Measurements from ENCODE around the gene BRDT.

The BRDT gene

GRCh38 chr1:91949356-91949699 lies at the start of gene BRDT:
TSS of gene BRDT (plus strand) at chr1:91949401. CDS start at chr1:91962755, 13,354 bp downstream.
- DNase-seq, result no peak

DNA sequence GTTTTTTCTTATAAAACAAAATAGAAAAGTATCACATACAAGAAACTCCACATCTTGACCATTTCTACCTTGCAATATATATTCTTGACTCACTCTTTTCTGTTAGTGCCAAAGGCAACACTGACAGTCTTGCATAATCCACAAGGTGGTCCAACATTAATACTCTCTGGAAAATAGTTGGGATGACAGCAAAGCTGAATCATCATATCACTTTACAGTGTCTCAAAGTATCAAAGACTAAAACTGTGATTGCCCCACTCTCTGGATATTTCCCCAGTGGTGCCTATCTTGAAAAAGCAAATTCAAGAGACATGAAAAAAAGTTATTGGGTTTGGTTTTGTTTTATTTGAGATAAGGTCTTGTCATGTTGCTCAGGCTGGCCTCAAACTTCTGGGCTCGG lies 48.6 kb upstream of the BRDT start:
- DNase-seq, result no peak

GRCh38 chr1:91901231-91901630 lies 48.0 kb upstream of the BRDT start:
- no peak for DNase-seq

GRCh38 chr1:91912266-91912665 lies 36.9 kb upstream of the BRDT start:
- no peak for DNase-seq

DNA sequence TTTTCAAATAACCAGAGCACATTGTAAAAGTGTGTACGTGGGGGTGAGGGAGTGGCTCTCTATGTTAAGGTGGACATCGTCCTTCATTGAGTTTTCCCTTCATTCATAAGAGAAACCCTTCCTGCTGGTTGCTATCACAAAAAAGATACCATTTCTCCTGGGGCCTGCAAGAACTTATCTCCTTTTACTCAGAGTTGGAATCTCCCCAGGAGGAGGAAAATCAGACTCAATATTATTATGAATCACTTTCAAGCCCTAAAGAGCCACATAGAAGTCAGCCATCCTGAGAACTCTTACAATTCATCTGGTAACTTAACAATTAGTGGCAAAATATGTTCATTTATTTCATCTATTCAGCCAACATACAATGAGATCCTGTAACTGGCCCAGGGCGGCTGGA lies 36.2 kb upstream of the BRDT start:
- no peak for DNase-seq

- DNase-seq, result no peak
Observed at GRCh38 chr1:91916046-91916445, 33.2 kb upstream of the BRDT start.

DNA sequence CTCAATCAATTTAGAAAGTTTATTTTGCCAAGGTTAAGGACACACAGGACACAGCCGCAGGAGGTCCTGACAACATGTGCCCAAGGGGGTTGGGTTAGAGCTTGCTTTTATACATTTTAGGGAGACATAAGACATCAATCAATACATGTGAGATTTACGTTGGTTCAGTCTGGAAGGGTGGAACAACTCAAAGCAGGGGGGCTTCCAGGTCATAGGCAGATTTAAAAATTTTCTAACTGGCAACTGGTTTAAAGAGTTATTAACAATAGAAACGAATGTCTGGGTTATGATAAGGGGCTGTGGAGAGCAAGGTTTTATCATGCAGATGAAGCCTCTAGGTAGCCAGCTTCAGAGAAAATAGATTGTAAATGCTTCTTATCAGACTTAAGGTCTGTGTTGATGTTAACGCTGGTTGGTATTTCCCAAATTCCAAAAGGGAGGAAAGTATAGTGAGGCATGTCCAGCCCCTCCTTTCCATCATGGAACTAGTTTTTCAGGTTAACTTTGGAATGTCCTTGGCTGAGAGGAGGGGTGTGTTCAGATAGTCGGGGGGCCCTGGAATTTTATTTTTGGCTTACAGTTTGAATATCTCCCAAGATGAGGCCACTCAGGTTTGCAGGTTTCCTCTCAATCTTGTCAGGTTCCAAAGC lies 32.3 kb upstream of the BRDT start:
- DNase-seq, result no peak

DNA sequence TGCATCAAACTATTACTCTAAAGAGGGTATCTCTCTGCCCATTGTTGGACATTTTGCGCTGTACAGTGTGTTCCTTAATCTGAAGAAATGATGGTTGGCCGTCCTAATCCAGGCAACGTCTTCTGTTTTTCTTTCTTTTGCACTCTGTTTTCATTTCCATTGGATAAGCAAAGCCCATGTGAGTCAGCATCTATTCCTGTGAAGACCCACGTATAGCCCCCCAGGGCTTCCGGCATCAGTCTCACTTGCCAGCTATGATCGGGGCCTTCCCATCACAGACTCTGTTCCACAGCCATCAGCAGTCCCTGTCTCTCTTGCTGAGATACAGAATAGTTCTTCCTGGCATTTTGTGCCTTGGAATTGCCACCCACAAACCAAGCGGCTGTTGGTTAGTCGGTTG lies 29.2 kb upstream of the BRDT start:
- DNase-seq, result no peak

DNA sequence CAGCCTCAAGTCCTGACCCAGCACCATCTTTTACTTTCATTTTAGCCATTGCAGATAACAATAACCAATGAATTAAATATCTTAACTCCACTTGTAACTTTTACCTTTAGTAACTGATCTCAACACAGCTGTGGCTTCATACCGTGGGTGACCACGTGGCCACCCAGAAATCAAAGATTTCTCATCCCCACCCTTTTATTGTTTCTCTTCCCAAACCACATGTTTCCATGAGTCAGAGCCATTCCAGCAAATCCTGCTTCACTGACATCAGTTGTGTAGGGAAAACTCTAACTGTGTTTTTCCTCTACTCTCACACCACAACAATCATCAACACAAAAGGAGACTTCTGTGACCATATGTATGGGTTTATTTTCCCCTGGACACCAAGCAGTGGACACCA lies 25.1 kb upstream of the BRDT start:
- DNase-seq, result no peak

- DNase-seq, result no peak
Observed at GRCh38 chr1:91925644-91926435, 23.4 kb upstream of the BRDT start.

DNA sequence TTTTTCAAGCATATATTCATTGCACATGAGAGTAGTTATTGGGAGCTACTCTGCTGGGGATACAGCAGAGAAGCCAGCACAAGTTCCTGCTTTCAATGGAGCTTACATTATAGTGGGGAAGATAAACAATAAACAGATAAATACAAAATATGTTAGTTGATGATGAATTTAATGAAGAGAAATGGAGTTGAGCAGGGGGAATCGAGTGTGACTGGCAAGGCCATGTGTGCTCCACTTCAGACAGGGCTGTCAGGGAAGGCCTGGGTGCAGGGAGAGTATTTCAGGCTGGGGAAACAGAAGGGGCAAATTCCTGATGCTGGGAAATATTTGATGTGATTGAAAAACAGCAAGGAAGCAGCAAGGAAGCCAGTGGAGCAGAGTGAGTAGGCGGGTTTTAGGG lies 21.2 kb upstream of the BRDT start:
- no peak for DNase-seq

DNA sequence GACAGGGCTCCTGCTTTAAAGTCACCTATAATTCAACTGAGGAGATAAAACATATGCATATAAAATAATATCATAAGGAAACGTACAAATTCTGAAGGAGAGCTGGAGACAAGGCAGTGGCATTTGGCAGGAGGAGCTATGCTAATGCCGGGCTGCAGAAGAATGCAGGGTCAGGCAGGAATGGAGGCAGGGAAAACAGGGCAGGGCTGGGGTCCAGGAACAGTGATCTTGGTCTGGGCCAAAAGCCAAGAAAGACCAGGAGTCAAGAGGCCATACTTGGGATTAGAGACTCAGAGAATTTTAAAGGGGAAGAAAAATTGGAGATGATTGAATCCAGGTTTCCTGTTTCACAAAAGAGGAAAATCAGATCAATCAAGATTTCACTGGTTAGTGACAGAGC lies 20.0 kb upstream of the BRDT start:
- DNase-seq, result no peak

- DNase-seq, result no peak
Observed at GRCh38 chr1:91937613-91938012, 11.6 kb upstream of the BRDT start.

- no peak for DNase-seq
Observed at GRCh38 chr1:91940496-91940895, 8.7 kb upstream of the BRDT start.

GRCh38 chr1:91944087-91944486 lies 5.1 kb upstream of the BRDT start:
- DNase-seq, result no peak

GRCh38 chr1:91948097-91948496 lies 1.1 kb upstream of the BRDT start:
- no peak for DNase-seq

- no peak for DNase-seq
Observed at GRCh38 chr1:91948501-91949355, 473 bp upstream of the BRDT start.

- DNase-seq, result no peak
Observed at GRCh38 chr1:91952187-91952586, 3.0 kb downstream of the BRDT start.

- no peak for DNase-seq
Observed at GRCh38 chr1:91958926-91959325, 9.7 kb downstream of the BRDT start.

GRCh38 chr1:91968334-91968733 lies 19.1 kb downstream of the BRDT start:
- no peak for DNase-seq

DNA sequence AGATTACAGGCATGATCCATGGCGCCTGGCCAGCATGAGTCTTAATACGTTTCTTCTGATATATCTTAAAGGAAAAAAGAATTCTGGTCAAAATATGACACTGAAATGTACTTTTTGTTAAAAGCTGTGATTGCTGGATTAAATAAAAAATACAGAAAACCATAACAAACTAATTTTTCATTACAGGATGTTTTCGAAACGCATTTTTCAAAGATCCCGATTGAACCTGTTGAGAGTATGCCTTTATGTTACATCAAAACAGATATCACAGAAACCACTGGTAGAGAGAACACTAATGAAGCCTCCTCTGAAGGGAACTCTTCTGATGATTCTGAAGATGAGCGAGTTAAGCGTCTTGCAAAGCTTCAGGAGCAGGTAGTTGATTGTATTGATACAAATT lies 30.2 kb downstream of the BRDT start:
- DNase-seq, result no peak

DNA sequence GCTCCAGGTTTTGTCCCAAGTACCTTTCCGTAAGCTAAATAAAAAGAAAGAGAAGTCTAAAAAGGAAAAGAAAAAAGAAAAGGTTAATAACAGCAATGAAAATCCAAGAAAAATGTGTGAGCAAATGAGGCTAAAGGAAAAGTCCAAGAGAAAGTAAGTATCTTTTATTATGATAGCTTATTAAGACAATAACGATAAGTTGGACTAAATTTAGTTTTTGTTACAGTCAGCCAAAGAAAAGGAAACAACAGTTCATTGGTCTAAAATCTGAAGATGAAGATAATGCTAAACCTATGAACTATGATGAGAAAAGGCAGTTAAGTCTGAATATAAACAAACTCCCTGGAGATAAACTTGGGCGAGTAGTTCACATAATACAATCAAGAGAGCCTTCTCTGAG lies 31.5 kb downstream of the BRDT start:
- no peak for DNase-seq

DNA sequence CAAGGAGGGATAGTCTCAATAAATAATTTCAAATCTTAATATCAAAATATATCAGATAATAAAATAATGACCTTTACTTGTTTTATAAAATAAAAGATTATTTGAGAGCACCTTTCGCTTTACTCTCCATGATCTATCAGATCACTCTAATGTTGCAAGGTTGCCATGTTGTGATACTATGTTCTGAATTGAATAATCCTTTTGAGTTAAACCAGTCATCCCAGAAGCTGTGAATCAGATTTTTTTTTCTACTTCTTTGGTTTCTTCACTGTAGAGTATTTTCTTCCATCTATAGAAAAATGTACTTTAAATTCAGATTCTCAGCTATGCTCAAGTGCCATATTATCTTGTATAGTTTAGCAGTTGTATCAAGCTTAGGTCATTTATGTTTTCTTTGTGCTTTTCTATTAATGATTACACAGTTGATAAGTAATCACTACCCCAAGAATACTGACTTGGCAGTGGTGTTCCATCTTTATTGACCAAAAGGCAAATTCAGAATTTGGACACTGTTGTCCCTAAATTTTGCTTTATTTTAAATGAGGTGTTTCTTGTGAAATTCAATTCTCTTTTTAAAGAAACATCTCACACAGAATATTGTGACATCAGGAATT lies 32.9 kb downstream of the BRDT start:
- no peak for DNase-seq

GRCh38 chr1:91993256-91993655 lies 44.1 kb downstream of the BRDT start:
- no peak for DNase-seq

Data from NCI-H1105 (cell line).